ENCODE results near the gene PEF1. TPM values are rescaled to one million over a fixed set of nuclear protein-coding genes. Genes with fewer than 3 reads are reported as not detected.

PEF1 gene
- total and polyA plus RNA-seq, 8 donors, result 14.5 to 47.3 (median 20.2) TPM

GRCh38 chr1:31632649-31633048 is 12.0 kb downstream of the PEF1 start:
- no peak for ATAC-seq
- WGBS, 2 donors, result 96 to 100% methylated on average over 3 of the region's 3 CpGs

GRCh38 chr1:31628931-31629556 is 15.6 kb downstream of the PEF1 start:
- FAIRE-seq, result no peak
- Histone ChIP-seq H3K36me3 (peaks cover 0 to 34% (median 10%) of the 10 kb centered on the region in 3 donors), H3K27ac (peak overlapping the region in 1 of 4 donors; percentile 54), H3K27me3 (no peaks in the 10 kb centered on the region), H3K4me1 (peaks cover 10 to 20% (median 18%) of the 10 kb centered on the region in 3 donors), H3K4me3 (no peak overlapping the region), H3K9me3 (no peaks in the 10 kb centered on the region)
- DNase-seq, result no peak
- WGBS, 2 donors, result 92 to 93% methylated on average over 6 of the region's 6 CpGs
- intact Hi-C loops (cut with DNase I), result no loop called here
- no peak for TF ChIP-seq CTCF (IDR thresholded peaks at IDR 0.05)
- no peak for ATAC-seq

More at GRCh38 chr1:31632649-31633048, 12.0 kb downstream of the PEF1 start:
- Histone ChIP-seq H3K36me3 (peaks cover 0 to 44% (median 10%) of the 10 kb centered on the region in 3 donors), H3K27ac (no peak overlapping the region), H3K27me3 (no peaks in the 10 kb centered on the region), H3K4me1 (peaks cover 5 to 12% (median 8%) of the 10 kb centered on the region in 3 donors), H3K9me3 (no peaks in the 10 kb centered on the region), H3K4me3 (no peak overlapping the region)
- no peak for FAIRE-seq
- intact Hi-C loops (cut with DNase I), result no loop called here
- DNase-seq, result no peak
- TF ChIP-seq CTCF (IDR thresholded peaks at IDR 0.05), result no peak

GRCh38 chr1:31627930-31628559 is 16.6 kb downstream of the PEF1 start:
- no peaks in the 10 kb centered on the region for H3K27me3 ChIP-seq
- H3K27ac ChIP-seq, result peak overlapping the region; percentile 37 to 59 (median 46)
- DNase-seq, result peak in 3 of 6 donors; percentile 29 to 57 (median 42)
- peak; percentile 39 to 59 (median 55) for ATAC-seq
- peaks cover 10 to 20% (median 18%) of the 10 kb centered on the region in 3 donors for H3K4me1 ChIP-seq
- no peak for TF ChIP-seq CTCF (IDR thresholded peaks at IDR 0.05)
- no peak for FAIRE-seq
- WGBS, 2 donors, result 50 to 53% methylated on average over 11 of the region's 11 CpGs
- H3K4me3 ChIP-seq, result no peak overlapping the region
- intact Hi-C loops (cut with DNase I), result no loop called here
- peaks cover 0 to 34% (median 8%) of the 10 kb centered on the region in 3 donors for H3K36me3 ChIP-seq
- H3K9me3 ChIP-seq, result no peaks in the 10 kb centered on the region

- peak; percentile 75 to 89 (median 86) for ATAC-seq
- H3K9me3 ChIP-seq, result no peaks in the 10 kb centered on the region
- peaks cover 0 to 31% (median 4%) of the 10 kb centered on the region in 3 donors for H3K36me3 ChIP-seq
- DNase-seq, result peak; percentile 61 to 81 (median 72)
- peaks cover 10 to 20% (median 18%) of the 10 kb centered on the region in 3 donors for H3K4me1 ChIP-seq
- no peak for TF ChIP-seq CTCF (IDR thresholded peaks at IDR 0.05)
- H3K27me3 ChIP-seq, result no peaks in the 10 kb centered on the region
- H3K4me3 ChIP-seq, result no peak overlapping the region
- 28 to 32% methylated on average over 13 of the region's 13 CpGs for WGBS, 2 donors
- peak overlapping the region; percentile 37 to 59 (median 46) for H3K27ac ChIP-seq
- FAIRE-seq, result no peak
- intact Hi-C loops (cut with DNase I), result no loop called here
Measured at GRCh38 chr1:31627301-31627929, 17.3 kb downstream of the PEF1 start.

Data from pancreas (tissue), 10 donors.